ENCODE data around the gene NRXN3. TPM values are rescaled to one million over a fixed set of nuclear protein-coding genes. Genes with fewer than 3 reads are reported as not detected.

Gene NRXN3
- total RNA-seq, 5 donors from 2014 or later (not counting 1 experiment from before 2014, with no cell fraction given): not detected

GRCh38 chr14:78259831-78260230 is 89.7 kb downstream of the NRXN3 start:
- no peak for ATAC-seq (replicated peaks in 1 of 4)
- CTCF ChIA-PET: no interaction called here

GRCh38 chr14:78278464-78279250 is 108.5 kb downstream of the NRXN3 start:
- Mint-ChIP-seq H3K4me1 (no peaks in the 10 kb centered on the region), H3K36me3 (no peaks in the 10 kb centered on the region), H3K27ac (no peak overlapping the region), H3K9me3 (no peaks in the 10 kb centered on the region), H3K4me3 (no peak overlapping the region), H3K27me3 (peaks cover 0 to 5% of the 10 kb centered on the region in 2 donors)
- CTCF ChIA-PET: no interaction called here
- Histone ChIP-seq H3K4me1 (ENCODE audit: control insufficient read depth in 1 of 2, extremely low read depth in 1 of 2, insufficient read depth in 2 of 2, low read length in 2 of 2) (no peaks in the 10 kb centered on the region), H3K36me3 (ENCODE audit: control insufficient read depth in 2 of 2, extremely low read depth in 1 of 2, insufficient read depth in 1 of 2, low read length in 1 of 2) (no peaks in the 10 kb centered on the region), H3K27me3 (replicated peaks in 1 of 2; ENCODE audit: control insufficient read depth in 2 of 2, extremely low read depth in 1 of 2, insufficient read depth in 2 of 2, low read length in 1 of 2) (peaks cover 0 to 7% of the 10 kb centered on the region in 2 experiments), H3K4me3 (ENCODE audit: control insufficient read depth in 1 of 2, extremely low read depth in 1 of 2, low read length in 1 of 2) (no peak overlapping the region), H3K9me3 (no peaks in the 10 kb centered on the region), H3K27ac (ENCODE audit: low read length) (no peak overlapping the region)
- no CpG with 5 or more reads among the region's 2 CpGs for WGBS (ENCODE audit: insufficient coverage)
- ATAC-seq (replicated peaks in 1 of 4) (no peak), DNase-seq (no peak)
- POLR2A ChIA-PET: no interaction called here

More at GRCh38 chr14:78259831-78260230, 89.7 kb downstream of the NRXN3 start:
- H3K4me3 ChIP-seq (ENCODE audit: control insufficient read depth in 1 of 2, extremely low read depth in 1 of 2, low read length in 1 of 2): no peak overlapping the region
- H3K27me3 ChIP-seq (replicated peaks in 1 of 2; ENCODE audit: control insufficient read depth in 2 of 2, extremely low read depth in 1 of 2, insufficient read depth in 2 of 2, low read length in 1 of 2): no peaks in the 10 kb centered on the region
- H3K4me1 Mint-ChIP-seq: no peaks in the 10 kb centered on the region
- no peaks in the 10 kb centered on the region for H3K36me3 Mint-ChIP-seq
- peaks cover 0 to 13% (median 0%) of the 10 kb centered on the region in 3 donors for H3K9me3 Mint-ChIP-seq
- H3K4me1 ChIP-seq (ENCODE audit: control insufficient read depth in 1 of 2, extremely low read depth in 1 of 2, insufficient read depth in 2 of 2, low read length in 2 of 2): no peaks in the 10 kb centered on the region
- no peak overlapping the region for H3K27ac Mint-ChIP-seq
- POLR2A ChIA-PET: no interaction called here
- no peak for DNase-seq
- 100% methylated on average over 3 of the region's 6 CpGs for WGBS (ENCODE audit: insufficient coverage)
- no peak overlapping the region for H3K4me3 Mint-ChIP-seq
- no peaks in the 10 kb centered on the region for H3K36me3 ChIP-seq (ENCODE audit: control insufficient read depth in 2 of 2, extremely low read depth in 1 of 2, insufficient read depth in 1 of 2, low read length in 1 of 2)
- peaks cover 7% of the 10 kb centered on the region in 2 donors for H3K27me3 Mint-ChIP-seq
- no peak overlapping the region for H3K27ac ChIP-seq (ENCODE audit: low read length)
- H3K9me3 ChIP-seq: no peaks in the 10 kb centered on the region

GRCh38 chr14:78282437-78282836 is 112.3 kb downstream of the NRXN3 start:
- CTCF ChIA-PET: no interaction called here
- no peak overlapping the region for H3K4me3 ChIP-seq (ENCODE audit: control insufficient read depth in 1 of 2, extremely low read depth in 1 of 2, low read length in 1 of 2)

GRCh38 chr14:78286210-78286609 is 116.0 kb downstream of the NRXN3 start:
- no peaks in the 10 kb centered on the region for H3K4me1 Mint-ChIP-seq
- no peak for ATAC-seq (replicated peaks in 1 of 4)
- peaks cover 0 to 2% of the 10 kb centered on the region in 2 experiments for H3K27me3 ChIP-seq (replicated peaks in 1 of 2; ENCODE audit: control insufficient read depth in 2 of 2, extremely low read depth in 1 of 2, insufficient read depth in 2 of 2, low read length in 1 of 2)

More at GRCh38 chr14:78282437-78282836, 112.3 kb downstream of the NRXN3 start:
- 79% methylated on average over 5 of the region's 6 CpGs for WGBS (ENCODE audit: insufficient coverage)
- Mint-ChIP-seq H3K27me3 (peaks cover 6 to 13% of the 10 kb centered on the region in 2 donors), H3K36me3 (no peaks in the 10 kb centered on the region), H3K27ac (no peak overlapping the region), H3K4me3 (no peak overlapping the region), H3K4me1 (no peaks in the 10 kb centered on the region), H3K9me3 (no peaks in the 10 kb centered on the region)
- H3K27me3 ChIP-seq (replicated peaks in 1 of 2; ENCODE audit: control insufficient read depth in 2 of 2, extremely low read depth in 1 of 2, insufficient read depth in 2 of 2, low read length in 1 of 2): peaks cover 0 to 5% of the 10 kb centered on the region in 2 experiments
- H3K4me1 ChIP-seq (ENCODE audit: control insufficient read depth in 1 of 2, extremely low read depth in 1 of 2, insufficient read depth in 2 of 2, low read length in 2 of 2): no peaks in the 10 kb centered on the region
- no peak for ATAC-seq (replicated peaks in 1 of 4)
- no peak for DNase-seq
- no peak overlapping the region for H3K27ac ChIP-seq (ENCODE audit: low read length)
- H3K9me3 ChIP-seq: no peaks in the 10 kb centered on the region
- H3K36me3 ChIP-seq (ENCODE audit: control insufficient read depth in 2 of 2, extremely low read depth in 1 of 2, insufficient read depth in 1 of 2, low read length in 1 of 2): no peaks in the 10 kb centered on the region
- POLR2A ChIA-PET: no interaction called here

GRCh38 chr14:78292003-78292402 is 121.8 kb downstream of the NRXN3 start:
- no peaks in the 10 kb centered on the region for H3K36me3 ChIP-seq (ENCODE audit: control insufficient read depth in 2 of 2, extremely low read depth in 1 of 2, insufficient read depth in 1 of 2, low read length in 1 of 2)
- H3K27ac ChIP-seq (ENCODE audit: low read length): no peak overlapping the region
- Mint-ChIP-seq H3K4me1 (no peaks in the 10 kb centered on the region), H3K36me3 (no peaks in the 10 kb centered on the region), H3K9me3 (peaks cover 0 to 5% (median 0%) of the 10 kb centered on the region in 3 donors), H3K27ac (no peak overlapping the region), H3K4me3 (no peak overlapping the region), H3K27me3 (peaks cover 0 to 8% of the 10 kb centered on the region in 2 donors)
- no peak for DNase-seq
- no peak overlapping the region for H3K4me3 ChIP-seq (ENCODE audit: control insufficient read depth in 1 of 2, extremely low read depth in 1 of 2, low read length in 1 of 2)
- CTCF ChIA-PET: no interaction called here
- no peak for ATAC-seq (replicated peaks in 1 of 4)
- H3K27me3 ChIP-seq (replicated peaks in 1 of 2; ENCODE audit: control insufficient read depth in 2 of 2, extremely low read depth in 1 of 2, insufficient read depth in 2 of 2, low read length in 1 of 2): no peaks in the 10 kb centered on the region
- WGBS (ENCODE audit: insufficient coverage): no CpG with 5 or more reads among the region's 3 CpGs
- no peaks in the 10 kb centered on the region for H3K4me1 ChIP-seq (ENCODE audit: control insufficient read depth in 1 of 2, extremely low read depth in 1 of 2, insufficient read depth in 2 of 2, low read length in 2 of 2)
- POLR2A ChIA-PET: no interaction called here
- no peaks in the 10 kb centered on the region for H3K9me3 ChIP-seq

More at GRCh38 chr14:78286210-78286609, 116.0 kb downstream of the NRXN3 start:
- Histone ChIP-seq H3K36me3 (ENCODE audit: control insufficient read depth in 2 of 2, extremely low read depth in 1 of 2, insufficient read depth in 1 of 2, low read length in 1 of 2) (no peaks in the 10 kb centered on the region), H3K27ac (ENCODE audit: low read length) (no peak overlapping the region), H3K4me3 (ENCODE audit: control insufficient read depth in 1 of 2, extremely low read depth in 1 of 2, low read length in 1 of 2) (no peak overlapping the region), H3K9me3 (no peaks in the 10 kb centered on the region), H3K4me1 (ENCODE audit: control insufficient read depth in 1 of 2, extremely low read depth in 1 of 2, insufficient read depth in 2 of 2, low read length in 2 of 2) (no peaks in the 10 kb centered on the region)
- Mint-ChIP-seq H3K36me3 (no peaks in the 10 kb centered on the region), H3K27ac (no peak overlapping the region), H3K9me3 (no peaks in the 10 kb centered on the region), H3K4me3 (no peak overlapping the region), H3K27me3 (peaks cover 6 to 13% of the 10 kb centered on the region in 2 donors)
- no peak for DNase-seq
- ChIA-PET POLR2A (interaction anchor here in 1 of 2 donors (0.6 kb wide), 1 partner anchor 221 kb away, joined by 3 read pairs; no protein-coding TSS in a partner anchor), CTCF (no interaction called here)
- WGBS (ENCODE audit: insufficient coverage): 20% methylated on average over 1 of the region's 3 CpGs

- no peaks in the 10 kb centered on the region for H3K4me1 ChIP-seq (ENCODE audit: control insufficient read depth in 1 of 2, extremely low read depth in 1 of 2, insufficient read depth in 2 of 2, low read length in 2 of 2)
- 20% methylated on average over 1 of the region's 11 CpGs for WGBS (ENCODE audit: insufficient coverage)
- Mint-ChIP-seq H3K9me3 (peaks cover 0 to 5% (median 0%) of the 10 kb centered on the region in 3 donors), H3K4me3 (no peak overlapping the region), H3K36me3 (no peaks in the 10 kb centered on the region), H3K27ac (no peak overlapping the region), H3K27me3 (peaks cover 0 to 34% of the 10 kb centered on the region in 2 donors), H3K4me1 (no peaks in the 10 kb centered on the region)
- H3K27ac ChIP-seq (ENCODE audit: low read length): no peak overlapping the region
- no peaks in the 10 kb centered on the region for H3K9me3 ChIP-seq
- DNase-seq: no peak
- H3K4me3 ChIP-seq (ENCODE audit: control insufficient read depth in 1 of 2, extremely low read depth in 1 of 2, low read length in 1 of 2): no peak overlapping the region
- no peak for ATAC-seq (replicated peaks in 1 of 4)
- POLR2A ChIA-PET: no interaction called here
- H3K27me3 ChIP-seq (replicated peaks in 1 of 2; ENCODE audit: control insufficient read depth in 2 of 2, extremely low read depth in 1 of 2, insufficient read depth in 2 of 2, low read length in 1 of 2): peaks cover 0 to 10% of the 10 kb centered on the region in 2 experiments
- CTCF ChIA-PET: no interaction called here
- no peaks in the 10 kb centered on the region for H3K36me3 ChIP-seq (ENCODE audit: control insufficient read depth in 2 of 2, extremely low read depth in 1 of 2, insufficient read depth in 1 of 2, low read length in 1 of 2)
Measured at GRCh38 chr14:78297858-78298257, 127.7 kb downstream of the NRXN3 start.
